Iris pigment epithelial cell (primary cell): ENCODE results near the gene PNPT1.

Experiments
- DNase-seq: peaks from one replicate; pipeline ENCODE4 v3.0.0-alpha.2; 2011; ENCODE audit warnings: low read depth

Gene PNPT1

DNA sequence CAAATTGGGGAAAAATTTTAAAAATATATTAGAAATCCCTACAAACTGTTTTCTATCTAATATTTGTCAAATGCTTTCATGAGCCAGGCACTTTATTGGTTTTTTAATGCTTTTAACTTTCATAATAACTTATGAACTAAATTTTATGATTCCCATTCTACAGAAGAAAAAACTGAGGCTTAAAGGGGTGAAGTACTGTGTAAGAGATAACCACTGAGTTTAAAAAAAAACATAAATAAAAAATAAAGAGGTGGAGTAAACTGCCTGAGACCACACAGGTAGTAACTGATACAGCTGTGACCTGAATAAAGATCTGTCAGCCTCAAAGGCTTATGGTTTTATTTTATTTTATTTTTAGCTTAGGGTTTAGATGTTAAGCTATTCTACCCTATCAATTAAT is 24.7 kb downstream of the PNPT1 start:
- no peak for DNase-seq

DNA sequence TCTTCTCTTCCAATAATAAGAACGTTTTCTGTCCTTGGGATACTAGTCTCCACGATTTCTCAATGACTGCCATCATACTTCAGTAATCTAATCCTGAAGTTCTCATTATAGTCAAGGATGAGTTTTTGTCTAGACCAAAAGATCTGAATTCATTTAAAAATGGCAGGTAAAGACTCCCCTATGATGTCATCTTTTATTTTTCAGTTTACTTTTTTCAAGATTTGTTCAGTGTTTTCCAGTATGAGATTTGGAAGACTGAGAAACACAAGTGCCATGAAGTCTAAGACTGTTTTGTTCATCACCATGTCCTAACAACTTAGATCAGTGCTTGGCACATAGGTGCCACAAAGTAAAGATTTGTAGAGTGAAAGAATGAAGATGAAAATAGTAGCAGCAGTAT is 40.4 kb downstream of the PNPT1 start:
- no peak for DNase-seq

DNA sequence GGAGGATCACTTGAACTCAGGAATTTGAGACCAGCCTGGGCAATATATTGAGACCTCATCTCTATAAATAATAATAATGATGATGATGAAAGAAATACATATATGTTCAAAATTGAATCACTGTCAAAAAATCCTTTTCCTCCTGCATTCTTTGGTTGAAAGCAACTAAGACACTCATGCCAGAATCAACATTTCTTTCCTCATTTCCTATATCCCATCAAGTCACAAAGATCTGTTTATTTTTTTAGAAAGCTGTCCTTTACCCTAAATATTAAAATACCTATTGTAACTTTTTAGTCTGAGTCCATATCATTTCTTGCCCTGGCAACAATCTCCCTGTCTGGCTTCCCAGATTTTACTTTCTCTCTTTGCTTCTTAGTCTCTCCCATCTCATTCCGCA is 44.4 kb downstream of the PNPT1 start:
- no peak for DNase-seq

DNA sequence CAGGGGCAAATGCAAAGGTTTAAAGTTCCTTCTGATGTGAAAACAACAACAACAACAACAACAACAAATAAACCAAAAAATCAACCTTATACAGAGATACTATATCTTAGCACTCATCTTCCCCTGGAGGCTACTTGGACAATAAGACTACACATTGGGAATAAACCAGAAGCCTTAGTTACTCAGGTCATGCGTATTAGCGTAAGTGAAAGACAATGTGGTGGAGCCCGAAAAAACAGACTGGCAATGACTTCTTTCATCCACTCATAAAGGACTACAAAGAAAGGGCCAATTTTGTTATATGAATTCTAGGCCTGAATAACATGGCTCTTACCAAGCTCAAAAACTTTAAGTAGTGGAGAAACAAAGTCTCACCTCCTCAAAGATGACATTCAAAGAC is 56.8 kb downstream of the PNPT1 start:
- no peak for DNase-seq

DNA sequence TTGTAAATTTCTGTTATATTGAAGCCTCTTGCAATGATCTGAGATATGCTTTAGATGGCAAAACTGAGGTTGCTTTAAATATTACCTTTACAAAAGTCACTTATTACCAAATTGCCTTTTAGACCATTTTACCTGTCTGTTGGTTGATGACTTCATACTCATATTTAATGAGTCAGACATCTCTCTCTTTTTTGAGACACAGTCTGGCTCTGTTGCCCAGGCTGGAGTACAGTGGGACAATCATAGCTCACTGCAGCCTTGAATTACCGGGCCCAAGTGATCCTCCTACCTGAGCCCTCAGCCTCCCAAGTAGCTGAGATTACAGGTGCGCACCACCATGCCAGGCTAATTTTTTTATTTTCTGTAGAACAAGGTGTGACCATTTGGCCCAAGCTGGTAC is 64.7 kb downstream of the PNPT1 start:
- no peak for DNase-seq

DNA sequence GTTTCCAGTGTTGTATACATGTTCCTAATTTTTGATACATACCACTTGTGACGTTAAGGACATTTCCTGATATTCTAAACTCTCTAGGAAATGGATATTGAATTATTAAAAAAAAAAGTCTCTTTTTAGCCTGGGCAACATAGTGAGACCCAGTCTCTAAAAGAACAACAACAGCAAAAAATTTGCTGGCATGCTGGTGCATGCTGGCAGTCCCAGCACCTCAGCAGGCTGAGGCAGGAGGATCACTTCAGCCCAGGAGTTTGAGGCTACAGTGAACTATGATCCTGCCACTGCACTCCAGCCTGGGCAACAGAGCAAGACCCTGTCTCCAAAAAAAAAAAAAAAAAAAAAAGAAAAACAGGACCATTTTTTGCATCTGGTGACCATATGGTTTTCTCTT is 65.7 kb downstream of the PNPT1 start:
- no peak for DNase-seq

DNA sequence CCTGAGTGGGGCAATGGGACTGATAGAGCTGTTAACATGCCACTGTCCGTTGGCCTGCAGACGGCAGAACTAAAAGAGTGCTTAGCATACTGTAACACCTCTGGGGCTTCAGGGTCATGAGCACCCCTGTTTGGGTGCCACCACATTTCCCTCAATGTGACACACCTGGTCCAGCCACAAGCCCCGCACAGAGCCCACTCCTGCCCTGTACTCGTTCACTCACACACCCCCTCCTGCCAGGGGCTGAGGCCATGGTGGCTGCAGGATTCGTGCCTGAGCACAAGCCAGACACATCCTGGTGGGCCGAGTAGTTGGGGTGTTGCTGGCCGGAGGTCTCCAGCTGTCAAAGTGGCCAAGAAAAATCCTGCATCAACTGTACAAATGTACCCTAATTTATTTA is 71.8 kb downstream of the PNPT1 start:
- DNase-seq, result no peak

DNA sequence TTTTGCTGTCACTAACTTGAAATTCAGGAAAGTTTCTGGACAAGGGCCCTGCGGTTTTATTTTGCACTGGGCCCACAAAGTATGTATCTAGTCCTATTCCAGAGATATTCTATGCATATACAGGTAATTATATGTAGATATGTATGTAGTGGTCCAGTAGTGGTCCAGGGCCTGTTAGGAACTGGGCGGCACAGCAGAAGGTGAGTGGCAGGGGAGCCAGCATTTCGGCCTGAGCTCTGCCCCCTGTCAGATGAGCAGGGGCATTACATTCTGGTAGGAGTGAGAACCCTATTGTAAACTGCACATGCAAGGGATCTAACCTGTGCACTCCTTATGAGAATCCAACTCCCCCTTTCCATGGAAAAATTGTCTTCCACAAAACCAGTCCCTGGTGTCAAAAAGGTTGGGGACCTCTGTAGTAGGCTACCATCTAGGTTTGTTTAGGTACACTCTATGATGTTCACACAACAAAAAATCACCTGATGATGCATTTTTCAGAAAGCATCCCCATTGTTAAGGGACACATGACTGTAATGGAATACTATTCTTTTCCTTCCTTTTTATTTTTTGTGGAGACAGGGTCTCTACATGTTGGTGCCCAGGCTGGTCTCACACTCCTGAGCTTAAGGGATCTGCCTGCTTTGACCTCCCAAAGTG is 73.4 kb downstream of the PNPT1 start:
- DNase-seq, result peak; percentile 26

DNA sequence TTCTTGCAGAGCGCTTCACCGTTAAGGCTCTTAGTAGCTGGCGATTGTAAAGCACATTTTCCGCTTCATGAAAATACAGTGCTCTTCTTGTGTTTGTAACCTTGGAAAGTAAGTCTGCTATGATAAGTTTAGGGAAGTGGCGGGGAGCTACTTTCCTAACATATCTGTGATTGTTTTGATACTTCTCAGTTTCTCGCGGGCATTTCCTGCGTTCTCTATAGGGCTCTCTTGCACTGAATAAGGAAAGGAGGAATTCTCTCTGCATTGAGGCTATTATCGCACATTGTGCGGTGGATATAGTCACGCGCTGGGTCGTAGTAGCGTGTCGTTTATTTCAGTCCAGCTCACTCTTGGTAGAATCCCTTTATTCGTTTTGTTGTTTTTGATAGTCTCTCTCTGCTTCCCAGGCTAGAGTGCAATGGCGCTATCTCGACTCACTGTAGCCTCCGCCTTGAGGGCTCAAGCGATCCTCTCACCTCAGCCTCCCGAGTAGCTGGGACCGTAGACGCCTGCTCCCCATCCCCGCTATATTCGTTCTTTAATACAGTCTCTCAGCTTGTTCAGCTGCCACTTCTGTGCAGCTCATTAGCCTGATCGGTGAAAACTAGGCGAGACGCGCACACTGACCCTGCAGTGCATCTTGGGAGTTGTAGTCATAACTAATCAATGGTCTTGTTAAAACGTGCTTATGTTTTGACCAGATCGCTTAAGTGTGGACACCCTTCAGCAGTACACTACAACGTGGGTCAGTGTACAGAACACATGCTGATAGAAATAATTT is 75.2 kb downstream of the PNPT1 start:
- peak; percentile 50 for DNase-seq

DNA sequence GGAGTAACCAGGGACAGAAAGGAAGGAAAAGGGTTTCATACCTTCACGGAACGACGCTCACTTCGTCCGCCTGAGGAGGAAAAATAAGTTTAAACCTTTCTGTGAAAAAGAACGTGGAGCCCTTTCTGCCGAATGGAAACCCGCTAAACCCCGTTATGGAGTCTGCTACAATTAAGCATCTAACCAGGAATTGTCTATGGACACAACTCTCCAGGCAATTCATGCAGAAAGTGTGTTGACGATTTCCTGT is 75.7 kb downstream of the PNPT1 start:
- DNase-seq, result no peak

DNA sequence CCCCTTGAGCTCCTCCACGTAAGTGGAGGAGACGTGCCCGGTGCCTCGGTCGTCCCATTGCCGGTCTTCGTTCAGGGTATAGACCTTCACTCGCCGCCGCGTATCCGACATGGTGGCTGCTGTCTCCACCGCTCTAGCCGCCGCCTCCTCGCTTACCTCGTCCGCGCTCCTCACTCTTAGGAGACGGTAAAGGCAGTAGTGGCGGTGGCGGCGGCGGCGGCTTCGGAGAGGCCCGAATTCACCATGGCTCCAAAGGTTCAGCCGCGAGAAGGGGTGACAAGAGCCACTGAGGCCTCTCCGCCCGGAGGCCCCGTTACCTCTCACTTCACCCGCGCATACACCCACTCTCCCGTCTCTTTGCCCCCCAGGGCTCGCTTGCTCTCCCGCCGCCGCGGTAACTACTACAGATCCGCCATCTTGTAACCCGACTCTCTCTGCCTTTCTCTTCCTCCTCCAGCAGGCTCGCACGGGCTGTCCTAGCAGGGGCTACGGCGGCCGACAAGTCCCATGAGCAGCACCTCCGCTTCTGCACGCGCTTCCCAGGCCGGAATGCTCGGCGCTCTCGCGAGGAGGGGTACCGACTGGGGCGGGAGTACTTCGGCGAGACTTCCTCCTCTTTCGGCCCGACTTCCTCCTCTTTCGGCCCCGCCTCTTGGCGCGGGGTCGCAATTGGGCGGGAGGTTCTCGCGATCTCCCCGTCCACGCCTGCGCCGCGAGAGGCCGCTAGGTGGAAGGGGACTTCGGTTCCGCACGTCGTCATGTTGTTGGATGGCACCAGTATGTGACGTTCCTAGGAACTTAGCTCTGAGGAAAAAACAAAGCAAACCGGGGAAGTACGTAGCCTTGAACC is 76.2 kb downstream of the PNPT1 start, which contains the start of gene PPP4R3B:
TSS of gene PPP4R3B (minus strand) at position 448 of the 850 bp plus-strand sequence. CDS start at position 111, 337 bp downstream.
- DNase-seq, result peak; percentile 100

DNA sequence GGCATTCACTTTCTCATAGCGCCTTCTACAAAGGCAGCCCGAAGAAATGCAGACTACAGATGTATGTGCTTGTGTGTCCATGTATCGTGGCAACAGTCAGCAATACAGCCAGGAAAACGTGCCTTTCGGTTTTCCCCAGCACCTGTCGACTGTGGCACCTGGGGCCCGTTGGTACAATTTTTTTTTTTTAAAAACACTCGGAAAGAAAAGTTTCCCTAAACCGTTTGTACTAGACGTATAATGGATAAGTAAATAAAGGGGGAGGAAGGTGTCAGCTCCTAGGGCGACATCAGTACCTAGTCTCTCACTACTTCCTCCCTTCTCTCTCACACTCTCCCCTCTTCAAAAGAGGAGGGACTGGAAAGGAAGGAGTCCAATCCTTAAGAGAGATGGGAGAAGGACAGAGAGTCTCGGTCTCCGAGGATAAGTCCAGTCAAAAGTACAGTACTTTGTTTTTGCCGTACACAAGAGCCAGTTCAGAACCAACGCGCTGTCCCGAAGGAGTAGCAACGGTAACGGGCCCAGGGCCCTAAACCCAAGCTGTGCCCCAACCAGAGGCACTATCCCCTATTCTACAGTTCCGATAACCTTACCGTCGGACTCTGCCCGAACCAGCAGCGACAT is 77.0 kb downstream of the PNPT1 start:
- peak; percentile 74 for DNase-seq

DNA sequence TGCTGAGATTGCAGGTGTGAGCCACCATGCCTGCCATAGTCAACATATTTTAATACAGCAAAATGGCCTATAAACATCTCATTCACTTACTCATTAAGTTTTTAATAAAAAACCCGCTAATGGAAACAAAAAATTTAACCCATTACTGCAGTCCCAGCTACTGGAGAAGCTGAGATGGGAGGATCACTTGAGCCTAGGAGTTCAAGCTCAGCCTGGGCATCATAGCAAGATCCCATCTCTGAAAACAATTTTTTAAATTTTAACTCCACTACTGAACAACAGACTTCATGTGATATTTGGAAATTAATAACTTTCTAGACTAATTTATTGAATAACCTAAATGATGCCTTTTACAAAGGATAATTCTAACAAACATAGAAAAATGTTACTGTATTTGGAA is 81.6 kb downstream of the PNPT1 start:
- no peak for DNase-seq

DNA sequence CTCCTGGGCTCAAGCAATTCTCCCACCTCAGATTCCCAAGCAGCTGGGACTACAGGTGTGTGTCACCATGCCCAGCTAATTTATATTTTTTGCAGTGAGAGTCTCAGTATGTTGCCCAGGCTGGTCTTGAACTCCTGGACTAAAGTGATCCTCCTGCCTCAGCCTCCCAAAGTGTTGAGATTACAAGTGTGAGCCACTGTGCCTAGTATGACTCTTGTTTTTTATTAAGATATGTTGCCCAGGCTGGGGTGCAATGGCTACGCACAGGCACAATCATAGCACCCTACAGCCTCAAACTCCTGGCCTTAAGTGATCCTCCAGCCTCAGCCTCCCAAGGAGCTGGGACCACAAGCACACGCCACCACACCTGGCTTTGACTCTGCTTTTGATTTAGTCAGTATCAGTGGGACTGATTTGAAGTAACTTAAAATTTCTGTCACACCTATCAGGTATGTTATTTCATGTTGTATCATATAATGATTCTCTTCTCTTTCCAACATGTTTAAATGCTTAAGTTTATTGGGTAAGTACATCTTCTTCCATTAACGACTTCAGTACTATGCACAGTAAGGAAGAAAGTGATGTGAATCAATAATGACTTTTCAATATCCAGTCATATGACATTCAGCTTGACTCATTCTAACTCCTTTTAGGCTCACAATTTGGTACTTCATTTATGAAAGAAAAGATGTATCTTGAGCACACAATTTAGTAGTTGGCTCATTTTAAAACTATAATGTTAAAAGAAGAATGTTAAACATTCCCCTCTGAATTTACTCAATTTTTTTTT is 82.5 kb downstream of the PNPT1 start:
- DNase-seq, result no peak

DNA sequence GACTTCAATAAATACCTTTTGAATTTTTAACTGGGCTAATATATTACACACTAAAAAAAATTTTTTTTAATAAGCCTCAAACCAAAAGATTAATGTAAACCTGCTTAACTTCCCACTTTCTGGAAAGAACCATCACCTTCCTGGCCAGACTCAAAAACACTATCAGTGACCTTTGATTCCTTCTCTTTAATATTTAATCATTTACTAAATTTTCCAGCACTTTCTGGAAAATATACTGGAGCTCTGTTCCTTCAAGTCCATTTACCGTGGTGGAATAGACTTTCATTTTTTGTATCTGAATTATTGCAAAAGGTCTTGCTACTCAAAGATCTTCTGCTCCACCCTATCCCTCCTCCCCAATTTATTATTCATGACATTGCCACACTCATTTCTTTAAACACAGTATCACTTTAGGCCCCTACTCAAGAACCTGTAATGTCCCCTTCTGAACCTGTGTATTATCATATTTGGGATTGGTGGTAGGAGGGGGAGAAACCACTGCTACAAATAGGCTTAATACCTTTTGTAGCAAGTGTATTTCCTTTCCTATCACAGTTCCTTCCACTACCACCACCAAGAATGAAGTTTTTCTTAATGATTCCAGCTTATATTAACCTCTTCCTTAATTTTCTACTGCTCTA is 83.6 kb downstream of the PNPT1 start:
- DNase-seq, result no peak

DNA sequence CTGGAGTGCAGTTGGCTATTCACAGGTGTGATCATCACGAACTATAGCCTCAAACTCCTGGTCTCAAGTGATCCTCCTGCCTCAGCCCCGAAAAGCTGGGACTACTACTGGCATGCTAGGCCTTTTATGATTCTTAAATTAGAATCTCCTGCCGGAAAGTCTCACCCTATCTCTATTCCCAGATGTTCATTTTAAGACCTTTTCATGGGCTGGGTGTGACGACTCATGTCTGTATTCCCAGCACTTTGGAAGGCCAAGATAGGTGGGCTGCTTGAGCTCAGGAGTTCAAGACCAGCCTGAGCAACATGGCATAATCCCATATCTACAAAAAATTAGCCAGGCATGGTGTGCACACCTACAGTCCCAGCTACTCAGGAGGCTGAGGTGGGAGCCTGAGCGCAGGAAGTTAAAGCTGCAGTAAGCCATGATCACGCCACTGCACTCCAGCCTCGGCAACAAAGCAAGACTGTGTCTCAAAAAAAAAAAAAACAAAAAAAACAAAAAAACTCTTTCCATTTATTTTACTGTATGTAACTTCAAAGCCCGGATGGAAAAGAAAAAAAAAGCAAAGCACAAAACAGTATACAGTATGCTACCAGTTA is 84.3 kb downstream of the PNPT1 start:
- DNase-seq, result no peak

DNA sequence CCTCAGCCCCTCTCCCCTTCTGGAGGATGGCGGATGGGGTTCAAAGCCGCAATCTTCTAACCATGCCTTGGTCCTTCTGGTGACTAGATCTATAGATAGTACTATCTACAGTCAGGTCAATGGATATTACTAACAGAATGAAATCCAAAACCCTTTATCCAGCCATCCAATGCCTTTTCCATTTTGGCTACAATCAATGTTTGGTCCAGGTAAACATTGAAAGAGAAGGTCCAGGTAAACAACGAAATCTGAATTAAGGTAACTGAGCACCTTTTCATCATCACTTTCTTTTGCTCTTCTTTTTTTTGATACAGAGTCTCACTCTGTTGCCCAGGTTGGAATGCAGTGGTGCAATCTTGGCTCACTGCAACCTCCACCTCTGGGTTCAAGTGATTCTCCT is 85.9 kb downstream of the PNPT1 start:
- DNase-seq, result no peak

DNA sequence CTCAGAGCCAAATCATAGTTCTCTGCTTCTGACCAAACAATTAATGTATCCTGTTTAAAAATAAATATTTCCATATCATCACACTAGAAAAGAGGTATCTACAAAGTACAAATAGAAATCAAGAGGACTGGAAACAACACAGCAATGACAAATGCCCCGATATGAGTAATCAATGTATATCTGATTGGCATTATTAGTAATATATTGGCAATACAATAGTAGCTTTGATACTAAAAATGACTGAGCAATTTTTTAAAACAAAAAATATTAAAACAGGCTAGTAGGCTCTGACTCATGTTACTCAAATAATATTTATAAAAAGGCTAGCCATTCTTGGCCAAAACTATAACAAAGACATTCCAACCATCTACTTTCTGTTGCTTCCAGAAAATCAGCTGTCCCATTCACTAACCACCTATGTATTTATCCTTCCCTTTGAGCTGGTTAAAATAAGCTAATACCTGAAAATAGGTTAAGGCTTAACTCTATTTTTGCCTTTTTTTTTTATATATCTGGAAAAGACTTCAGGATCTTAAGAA is 89.5 kb downstream of the PNPT1 start:
- DNase-seq, result peak; percentile 56

DNA sequence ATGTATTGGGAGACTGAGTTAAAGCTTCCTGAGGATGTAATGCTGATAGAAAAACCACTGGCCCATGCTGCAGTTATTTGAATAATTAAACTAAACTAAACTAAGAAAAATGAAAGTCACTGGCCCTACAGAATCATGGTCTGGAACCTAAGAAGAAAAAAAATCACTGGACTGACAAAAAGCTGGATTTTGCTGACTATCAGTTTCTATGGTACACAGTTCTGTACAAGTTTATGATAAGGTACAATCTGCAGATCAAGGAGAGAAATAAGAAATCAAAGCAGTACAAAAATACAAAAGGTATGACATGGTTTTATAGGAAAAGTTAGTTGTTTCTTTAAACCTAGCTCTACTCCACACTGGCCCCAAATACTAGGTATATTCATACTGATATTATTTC is 91.8 kb downstream of the PNPT1 start:
- DNase-seq, result no peak

DNA sequence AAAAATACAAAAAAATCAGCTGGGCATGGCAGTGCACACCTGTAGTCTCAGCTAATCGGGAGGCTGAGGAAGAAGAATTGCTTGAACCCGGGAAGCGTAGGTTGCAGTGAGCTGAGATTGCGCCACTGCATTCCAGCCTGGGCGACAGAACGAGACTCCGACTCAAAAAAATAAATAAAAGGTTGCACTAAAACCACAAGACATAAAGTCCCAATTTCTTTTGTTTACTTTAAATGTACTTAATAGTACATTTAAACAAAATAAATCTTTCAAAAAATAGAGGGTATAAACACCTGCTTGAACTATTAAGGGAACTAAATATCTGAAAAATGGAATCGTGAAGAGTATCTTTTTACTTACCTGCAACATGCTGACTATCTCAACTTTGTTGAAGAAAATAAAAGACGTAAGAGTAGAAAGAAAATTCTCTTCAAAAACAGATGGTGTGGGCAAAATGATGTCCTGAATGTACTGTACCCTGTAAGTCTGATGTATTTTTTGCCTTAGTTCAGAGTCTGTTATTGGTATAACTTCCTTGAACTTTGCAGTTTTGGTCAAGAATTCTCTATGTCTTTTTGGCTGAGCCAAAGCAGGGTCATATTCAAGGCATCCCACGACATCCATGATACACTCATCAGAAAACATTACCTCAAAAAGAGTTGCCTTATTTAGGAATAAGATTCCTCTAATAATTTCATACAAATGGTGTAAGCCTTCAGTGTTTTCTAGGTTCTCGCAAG is 95.4 kb downstream of the PNPT1 start:
- DNase-seq, result peak; percentile 54
